Gastrocnemius medialis (tissue), 4 donors: ENCODE results near the gene ABCA13. TPM values are rescaled to one million over a fixed set of nuclear protein-coding genes. Genes with fewer than 3 reads are reported as not detected.

ENCODE experiments used
- ATAC-seq, 2 donors: fragments of 150-250 bp; one replicate each; pipeline ENCODE4 v1.9.1; 2016
- DNase-seq, 2 donors: peaks; one replicate each; pipeline ENCODE4 v3.0.0-alpha.2; 2019
- H3K27ac ChIP-seq, 4 donors: fragments of 200-600 bp; sonication (generic); 1 replicate in 1 of 4; 2 replicates in 3 of 4; pipeline ENCODE4 v1.5.1; 2016 to 2018; ENCODE audit warnings: mild to moderate bottlenecking in 2 of 4, moderate library complexity in 1 of 4
- H3K27me3 ChIP-seq, 3 donors: fragments of 200-600 bp; sonication (generic) in 2 of 3; 1 replicate in 1 of 3; 2 replicates in 2 of 3; pipeline versions ENCODE4 v1.5.1 to v1.6.0; 2016 to 2019; ENCODE audit warnings: mild to moderate bottlenecking in 1 of 3, moderate library complexity in 1 of 3
- H3K36me3 ChIP-seq, 2 donors: fragments of 200-600 bp; sonication (generic) in 1 of 2; one replicate each; pipeline ENCODE4 v1.5.1; 2017 to 2018
- H3K4me1 ChIP-seq, 2 donors: fragments of 200-600 bp; sonication (generic) in 1 of 2; one replicate each; pipeline ENCODE4 v1.5.1; 2016 to 2017; ENCODE audit warnings: mild to moderate bottlenecking in 2 of 2
- H3K4me3 ChIP-seq, 4 donors: fragments of 200-600 bp; sonication (generic) in 3 of 4; 1 replicate in 1 of 4; 2 replicates in 3 of 4; pipeline ENCODE4 v1.5.1; 2016 to 2019; ENCODE audit warnings: mild to moderate bottlenecking in 2 of 4
- H3K9me3 ChIP-seq, 3 donors: fragments of 200-600 bp; sonication (generic) in 2 of 3; 1 replicate in 1 of 3; 2 replicates in 2 of 3; pipeline ENCODE4 v1.5.1; 2016 to 2019
- POLR2A ChIP-seq, 2 donors: fragments of 450-650 bp; IDR thresholded peaks; one replicate each; pipeline ENCODE4 v1.6.1; 2017; ENCODE audit warnings: antibody characterized with exemption in 2 of 2, mild to moderate bottlenecking in 2 of 2, moderate library complexity in 2 of 2
- in situ Hi-C, 4 donors: fragments of 200-750 bp; cut with MboI; loops; one replicate each; pipeline versions ENCODE4 v1.15.0 to v1.8.0; 2017; ENCODE audit warnings: low sequenced_read_pairs in 4 of 4
- intact Hi-C: fragments of 100-400 bp; cut with DNase I; formaldehyde crosslinking; loops from one replicate; pipeline ENCODE4 v1.15.1; 2023; ENCODE audit warnings: low total_unique reads
- total RNA-seq, 4 donors: library from RNA; depleted of rRNA; stranded (reverse); fragments of >200 nt; gene quantifications; one replicate each; pipeline versions ENCODE4 v1.1.0 to v1.2.3, GENCODE V29; 2016
- TF ChIP-seq, protein P1 (sequence below), 5 experiments: fragments of 450-650 bp in 3 of 5; fragments of 200-600 bp in 2 of 5; sonication (generic) in 2 of 5; IDR thresholded peaks in 4 of 5; conservative IDR thresholded peaks in 1 of 5; 1 replicate in 4 of 5; 2 replicates in 1 of 5; pipeline ENCODE4 v1.5.1; 2016 to 2019; ENCODE audit warnings: antibody characterized with exemption in 5 of 5, mild to moderate bottlenecking in 3 of 5, moderate library complexity in 3 of 5

ABCA13 gene
- total RNA-seq, 4 donors from 2014 or later, result 0.03 to 0.10 TPM; not detected in 2

DNA sequence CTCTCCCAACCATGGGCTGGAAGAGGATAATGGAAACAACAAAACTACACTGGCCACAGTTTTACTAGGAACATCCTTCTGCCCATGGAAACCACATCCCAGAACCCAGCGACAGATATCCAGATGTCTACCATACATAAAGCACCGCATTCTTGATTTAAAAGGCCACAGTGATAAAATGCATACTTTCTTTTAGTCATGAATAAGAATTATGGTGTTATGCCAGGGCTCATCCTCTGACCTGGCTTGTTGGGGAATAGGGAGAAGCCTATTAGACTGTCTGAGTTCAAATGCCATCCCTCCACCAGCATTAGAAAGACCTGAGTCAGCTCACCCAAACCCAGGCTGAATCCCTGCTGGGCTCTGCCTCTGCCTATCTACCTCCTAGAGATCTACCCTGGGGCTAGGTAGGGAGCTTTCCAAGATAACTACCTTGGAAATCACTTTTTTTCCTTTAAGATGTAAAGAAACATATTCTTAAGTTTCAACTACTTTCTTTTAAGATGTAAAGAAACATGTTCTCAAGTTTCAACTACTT lies 5.2 kb downstream of the ABCA13 start:
- Histone ChIP-seq H3K9me3 (no peaks in the 10 kb centered on the region), H3K27ac (no peak overlapping the region), H3K27me3 (no peaks in the 10 kb centered on the region), H3K36me3 (no peaks in the 10 kb centered on the region), H3K4me1 (no peaks in the 10 kb centered on the region), H3K4me3 (no peak overlapping the region)
- intact Hi-C loops (no loop called here), in situ Hi-C loops (no loop called here)
- DNase-seq, result no peak
- TF ChIP-seq, protein P1, sequence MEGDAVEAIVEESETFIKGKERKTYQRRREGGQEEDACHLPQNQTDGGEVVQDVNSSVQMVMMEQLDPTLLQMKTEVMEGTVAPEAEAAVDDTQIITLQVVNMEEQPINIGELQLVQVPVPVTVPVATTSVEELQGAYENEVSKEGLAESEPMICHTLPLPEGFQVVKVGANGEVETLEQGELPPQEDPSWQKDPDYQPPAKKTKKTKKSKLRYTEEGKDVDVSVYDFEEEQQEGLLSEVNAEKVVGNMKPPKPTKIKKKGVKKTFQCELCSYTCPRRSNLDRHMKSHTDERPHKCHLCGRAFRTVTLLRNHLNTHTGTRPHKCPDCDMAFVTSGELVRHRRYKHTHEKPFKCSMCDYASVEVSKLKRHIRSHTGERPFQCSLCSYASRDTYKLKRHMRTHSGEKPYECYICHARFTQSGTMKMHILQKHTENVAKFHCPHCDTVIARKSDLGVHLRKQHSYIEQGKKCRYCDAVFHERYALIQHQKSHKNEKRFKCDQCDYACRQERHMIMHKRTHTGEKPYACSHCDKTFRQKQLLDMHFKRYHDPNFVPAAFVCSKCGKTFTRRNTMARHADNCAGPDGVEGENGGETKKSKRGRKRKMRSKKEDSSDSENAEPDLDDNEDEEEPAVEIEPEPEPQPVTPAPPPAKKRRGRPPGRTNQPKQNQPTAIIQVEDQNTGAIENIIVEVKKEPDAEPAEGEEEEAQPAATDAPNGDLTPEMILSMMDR (IDR thresholded peaks at IDR 0.05 in 4 of 5, conservative IDR thresholded peaks at IDR 0.05 in 1 of 5), result no peak
- TF ChIP-seq POLR2A (IDR thresholded peaks at IDR 0.05), result no peak
- ATAC-seq, result no peak

DNA sequence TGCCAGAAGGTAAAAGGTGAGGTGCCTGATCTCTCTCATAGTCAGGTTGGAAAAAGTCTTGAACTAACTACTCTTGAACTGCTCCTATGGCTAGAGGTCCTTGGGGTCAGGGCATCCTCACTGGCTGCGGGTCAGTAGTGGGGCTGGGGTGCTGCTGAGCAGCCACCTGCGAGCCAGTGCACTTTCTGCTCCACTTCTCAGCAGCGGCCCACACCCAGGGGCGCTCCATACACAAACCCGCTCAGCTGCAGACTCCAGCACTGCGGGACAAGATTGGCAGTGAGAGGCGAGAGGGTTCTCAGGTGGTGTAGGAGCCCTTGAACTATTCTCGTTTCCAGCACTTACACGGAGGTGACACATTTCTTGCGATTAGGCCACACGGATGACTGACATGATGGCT lies 6.0 kb downstream of the ABCA13 start:
- Histone ChIP-seq H3K9me3 (no peaks in the 10 kb centered on the region), H3K4me3 (no peak overlapping the region), H3K27ac (no peak overlapping the region), H3K27me3 (no peaks in the 10 kb centered on the region), H3K36me3 (no peaks in the 10 kb centered on the region), H3K4me1 (no peaks in the 10 kb centered on the region)
- intact Hi-C loops (no loop called here), in situ Hi-C loops (no loop called here)
- TF ChIP-seq, protein P1 (IDR thresholded peaks at IDR 0.05 in 4 of 5, conservative IDR thresholded peaks at IDR 0.05 in 1 of 5), result no peak
- no peak for TF ChIP-seq POLR2A (IDR thresholded peaks at IDR 0.05)
- ATAC-seq (no peak), DNase-seq (no peak)

DNA sequence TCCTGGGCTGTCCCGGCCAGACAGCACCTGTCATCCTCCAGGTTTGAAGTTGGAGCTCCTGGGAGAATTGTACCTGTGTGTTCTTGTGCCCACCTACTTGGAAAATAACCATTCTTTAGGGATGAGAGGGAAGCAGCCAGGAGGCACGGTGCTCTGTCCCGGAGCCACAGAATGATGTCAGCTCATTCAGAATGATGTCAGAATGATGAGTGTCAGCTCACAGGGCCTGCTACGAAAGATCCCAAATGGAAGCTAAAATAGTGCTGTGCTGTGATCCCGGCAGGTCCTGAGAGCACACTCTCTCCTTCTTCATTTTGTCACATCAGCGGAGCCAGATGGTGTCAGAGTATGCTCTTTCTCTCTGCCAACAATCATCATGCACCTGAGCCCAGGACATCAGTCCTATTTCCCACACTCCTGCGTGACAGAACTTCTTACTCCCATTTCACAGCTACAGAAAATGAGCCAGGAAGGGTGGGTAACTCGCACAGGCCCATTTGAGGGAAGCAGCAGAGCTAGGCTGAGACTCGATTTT lies 8.3 kb downstream of the ABCA13 start:
- Histone ChIP-seq H3K36me3 (no peaks in the 10 kb centered on the region), H3K4me1 (no peaks in the 10 kb centered on the region), H3K4me3 (no peak overlapping the region), H3K9me3 (no peaks in the 10 kb centered on the region), H3K27me3 (no peaks in the 10 kb centered on the region), H3K27ac (no peak overlapping the region)
- no peak for TF ChIP-seq POLR2A (IDR thresholded peaks at IDR 0.05)
- TF ChIP-seq, protein P1 (IDR thresholded peaks at IDR 0.05 in 4 of 5, conservative IDR thresholded peaks at IDR 0.05 in 1 of 5), result no peak
- DNase-seq (no peak), ATAC-seq (no peak)
- in situ Hi-C loops, result no loop called here
- intact Hi-C loops, result no loop called here

DNA sequence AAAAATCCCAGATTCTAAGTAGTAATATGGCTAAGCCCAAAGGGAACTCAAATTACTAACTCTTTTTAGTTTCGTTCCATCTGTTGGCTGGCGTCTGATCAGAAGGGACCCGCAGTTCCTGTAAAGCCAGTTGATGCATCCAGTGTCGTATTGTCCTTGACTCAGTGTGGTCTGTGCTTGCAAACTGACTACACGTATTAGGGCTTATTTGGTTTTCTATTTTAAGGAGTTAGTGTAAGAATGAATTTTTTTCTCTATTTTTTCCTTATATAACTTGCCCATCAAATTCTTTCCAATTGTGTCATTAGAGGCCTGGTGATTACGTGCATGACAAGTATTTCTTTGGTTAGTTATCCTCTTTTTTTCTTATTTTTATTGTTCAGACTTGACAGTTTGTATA lies 9.7 kb downstream of the ABCA13 start:
- in situ Hi-C loops (no loop called here), intact Hi-C loops (no loop called here)
- Histone ChIP-seq H3K27me3 (no peaks in the 10 kb centered on the region), H3K4me1 (no peaks in the 10 kb centered on the region), H3K9me3 (no peaks in the 10 kb centered on the region), H3K27ac (no peak overlapping the region), H3K4me3 (no peak overlapping the region), H3K36me3 (no peaks in the 10 kb centered on the region)
- ATAC-seq (no peak), DNase-seq (no peak)
- TF ChIP-seq, protein P1 (IDR thresholded peaks at IDR 0.05 in 4 of 5, conservative IDR thresholded peaks at IDR 0.05 in 1 of 5), result no peak
- TF ChIP-seq POLR2A (IDR thresholded peaks at IDR 0.05), result no peak
